GM10847 (cell line): ENCODE results near the gene SIMC1.

ENCODE experiments used
- POLR2A ChIP-seq: IDR thresholded peaks from 2 replicates; pipeline ENCODE4 v1.6.1; 2011; ENCODE audit not compliant: insufficient read length; ENCODE audit errors: extremely low read depth

Gene SIMC1

DNA sequence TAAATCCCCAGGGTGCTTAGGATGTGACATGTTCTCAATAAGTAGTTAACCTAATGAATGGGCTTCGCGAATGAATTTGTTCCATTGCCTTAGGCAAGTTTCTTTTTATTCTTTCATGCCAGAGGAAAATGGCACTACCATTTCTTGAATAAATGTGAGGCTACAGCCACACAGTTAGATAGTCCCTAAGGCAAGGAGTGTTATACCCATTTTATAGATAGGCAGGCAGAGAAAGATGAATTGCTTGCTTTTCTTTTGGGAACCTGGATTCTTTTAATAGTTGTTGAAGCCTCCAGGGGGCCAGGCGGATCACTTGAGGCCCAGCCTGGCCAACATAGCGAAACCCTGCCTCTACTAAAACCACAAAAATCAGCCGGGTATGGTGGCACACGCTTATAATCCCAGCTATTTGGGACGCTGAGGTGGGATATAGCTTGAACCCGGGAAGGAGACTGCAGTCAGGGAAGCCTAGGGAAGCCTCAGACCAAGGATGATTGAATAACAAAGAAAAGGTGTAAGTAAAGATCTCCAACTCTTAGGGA is 149.2 kb downstream of the SIMC1 start:
- no peak for TF ChIP-seq POLR2A

DNA sequence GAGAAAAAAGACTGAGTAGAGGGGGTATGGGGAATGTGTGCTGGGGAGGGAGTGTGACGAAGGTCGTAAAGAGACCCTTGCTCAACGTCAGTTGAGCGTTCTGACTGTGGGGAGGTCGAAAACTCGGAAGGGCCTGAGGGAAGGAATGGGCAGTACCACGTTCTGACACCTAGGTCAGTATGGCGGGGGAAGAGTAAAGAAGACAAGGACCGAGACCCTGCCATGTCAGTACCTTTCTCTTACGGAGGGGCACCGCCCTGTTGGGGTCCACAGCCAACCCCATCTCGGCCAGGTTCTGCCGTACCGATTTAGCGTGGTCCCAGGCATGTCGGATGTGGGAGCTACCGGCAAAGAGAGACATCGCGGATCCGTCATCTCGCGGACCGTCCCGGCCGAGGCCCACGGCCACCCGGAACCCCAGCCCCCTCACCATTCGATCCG is 149.8 kb downstream of the SIMC1 start:
- no peak for TF ChIP-seq POLR2A

DNA sequence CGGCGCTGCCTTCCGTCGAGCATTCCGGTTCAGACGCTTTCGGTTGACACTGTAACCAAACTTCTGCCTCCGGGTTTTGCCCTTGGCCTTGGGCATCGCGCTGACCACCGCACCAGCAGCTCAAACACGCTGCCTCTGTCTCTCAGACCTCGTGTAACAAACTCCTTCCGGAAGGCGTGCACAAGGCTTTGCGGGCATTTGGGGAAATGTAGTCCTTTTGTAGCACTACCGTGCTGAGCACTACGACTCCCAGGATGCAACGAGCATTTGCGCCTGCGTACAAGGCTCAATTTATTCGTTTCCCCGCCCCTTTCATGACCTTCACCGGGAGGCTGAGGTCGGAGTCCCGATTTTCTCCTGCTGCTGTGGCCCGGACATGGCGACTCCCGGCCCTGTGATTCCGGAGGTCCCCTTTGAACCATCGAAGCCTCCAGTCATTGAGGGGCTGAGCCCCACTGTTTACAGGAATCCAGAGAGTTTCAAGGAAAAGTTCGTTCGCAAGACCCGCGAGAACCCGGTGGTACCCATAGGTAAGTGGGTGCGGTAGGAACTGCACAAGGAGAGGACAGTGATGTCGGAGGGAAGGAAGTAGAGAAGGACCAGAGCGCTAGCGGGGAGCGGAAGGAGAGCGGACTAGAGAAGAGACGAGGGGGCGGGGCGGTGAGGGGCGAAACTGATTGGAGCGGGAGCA is 150.4 kb downstream of the SIMC1 start, which contains the start of the genes HIGD2A and NOP16:
Gene HIGD2A, plus strand, starts transcription at position 308 of the 691 bp plus-strand sequence. Its CDS starts 69 bp downstream, at position 377.
Gene NOP16, minus strand, starts transcription at position 155 of the 691 bp plus-strand sequence. Its CDS starts 59 bp downstream, at position 96.
- peak; percentile 52 for TF ChIP-seq POLR2A

DNA sequence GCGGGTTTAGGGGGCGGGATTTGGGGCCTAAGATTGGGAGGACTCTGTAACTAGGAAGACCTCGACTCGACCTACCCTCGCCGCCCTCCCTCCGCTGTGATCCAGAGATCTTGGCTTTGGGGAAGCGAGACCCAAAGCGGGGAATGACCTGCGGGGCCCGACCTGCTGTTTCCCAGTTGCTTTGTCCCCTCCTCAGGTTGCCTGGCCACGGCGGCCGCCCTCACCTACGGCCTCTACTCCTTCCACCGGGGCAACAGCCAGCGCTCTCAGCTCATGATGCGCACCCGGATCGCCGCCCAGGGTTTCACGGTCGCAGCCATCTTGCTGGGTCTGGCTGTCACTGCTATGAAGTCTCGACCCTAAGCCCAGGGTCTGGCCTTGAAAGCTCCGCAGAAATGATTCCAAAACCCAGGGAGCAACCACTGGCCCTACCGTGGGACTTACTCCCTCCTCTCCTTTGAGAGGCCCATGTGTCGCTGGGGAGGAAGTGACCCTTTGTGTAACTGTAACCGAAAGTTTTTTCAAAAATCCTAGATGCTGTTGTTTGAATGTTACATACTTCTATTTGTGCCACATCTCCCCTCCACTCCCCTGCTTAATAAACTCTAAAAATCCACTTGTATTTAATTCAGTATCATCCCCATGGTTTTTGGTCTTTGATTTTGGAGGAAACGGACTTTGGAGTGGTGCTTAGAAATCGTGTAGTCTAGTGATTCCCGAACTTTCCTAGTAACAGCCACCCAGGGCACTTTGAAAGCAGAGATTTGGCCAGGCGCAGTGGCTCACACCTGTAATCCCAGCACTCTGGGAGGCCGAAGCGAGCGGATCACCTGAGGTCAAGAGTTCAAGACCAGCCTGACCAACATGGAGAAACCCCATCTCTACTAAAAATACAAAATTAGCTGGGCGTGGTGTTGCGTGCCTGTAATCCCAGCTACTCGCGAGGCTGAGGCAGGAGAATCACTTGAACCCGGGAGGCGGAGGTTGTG is 151.2 kb downstream of the SIMC1 start:
- peak; percentile 69 for TF ChIP-seq POLR2A

DNA sequence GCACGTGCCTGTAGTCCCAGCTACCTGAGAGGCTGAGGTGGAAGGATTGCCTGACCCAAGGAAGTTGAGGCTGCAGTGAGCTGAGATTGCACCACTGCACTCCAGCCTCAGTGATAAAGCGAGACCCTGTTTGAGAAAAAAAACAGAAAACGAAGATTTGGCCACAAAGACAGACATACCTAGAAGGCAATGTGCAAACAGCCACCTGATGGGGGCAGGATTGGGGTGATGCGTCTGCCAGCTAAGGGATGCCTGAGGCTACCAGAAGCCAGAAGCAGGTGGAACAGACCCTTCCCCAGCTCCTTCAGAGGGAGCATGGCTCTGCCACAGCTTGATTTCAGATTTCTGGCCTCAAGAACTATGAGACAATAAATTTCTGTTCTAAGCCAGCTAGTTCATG is 153.3 kb downstream of the SIMC1 start:
- TF ChIP-seq POLR2A: no peak

DNA sequence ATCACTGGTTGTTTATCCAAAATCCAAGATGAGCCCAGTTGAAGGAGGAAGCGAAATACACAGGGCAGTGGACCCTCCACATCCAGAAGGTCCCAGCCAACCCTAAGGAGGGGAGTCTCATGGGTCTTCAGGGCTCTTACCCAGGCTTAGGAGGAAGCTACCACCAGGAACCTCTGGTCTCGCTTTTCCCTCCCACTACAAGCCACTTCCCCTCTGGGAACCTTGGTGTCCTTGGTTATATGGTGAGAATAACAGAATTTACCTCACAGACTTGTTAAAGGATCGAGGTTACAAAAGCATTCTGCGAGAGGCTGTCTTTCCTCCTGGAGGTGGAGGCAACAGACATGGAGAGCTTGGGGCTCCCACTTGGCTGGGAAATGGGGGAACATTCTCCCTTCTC is 153.8 kb downstream of the SIMC1 start:
- no peak for TF ChIP-seq POLR2A

DNA sequence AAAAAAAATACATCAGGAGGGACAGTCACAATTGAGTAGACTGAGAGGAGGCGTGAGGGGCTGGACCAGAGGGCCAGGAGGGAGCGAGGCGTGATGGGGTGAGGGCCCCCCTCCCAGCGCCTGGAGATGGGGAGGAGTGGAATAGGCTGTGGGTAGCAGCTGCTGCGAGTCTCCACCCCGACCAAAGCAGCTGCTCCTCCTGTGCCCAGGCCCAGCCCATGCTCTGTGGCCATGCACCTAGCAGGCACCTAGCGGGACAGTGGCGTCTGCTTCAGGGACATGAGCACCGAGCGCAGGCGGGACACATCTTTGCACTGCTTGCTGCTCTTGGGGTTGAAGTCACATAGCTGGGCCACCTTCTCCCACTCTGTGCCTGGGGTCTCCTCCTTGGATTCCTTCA is 154.3 kb downstream of the SIMC1 start:
- no peak for TF ChIP-seq POLR2A

DNA sequence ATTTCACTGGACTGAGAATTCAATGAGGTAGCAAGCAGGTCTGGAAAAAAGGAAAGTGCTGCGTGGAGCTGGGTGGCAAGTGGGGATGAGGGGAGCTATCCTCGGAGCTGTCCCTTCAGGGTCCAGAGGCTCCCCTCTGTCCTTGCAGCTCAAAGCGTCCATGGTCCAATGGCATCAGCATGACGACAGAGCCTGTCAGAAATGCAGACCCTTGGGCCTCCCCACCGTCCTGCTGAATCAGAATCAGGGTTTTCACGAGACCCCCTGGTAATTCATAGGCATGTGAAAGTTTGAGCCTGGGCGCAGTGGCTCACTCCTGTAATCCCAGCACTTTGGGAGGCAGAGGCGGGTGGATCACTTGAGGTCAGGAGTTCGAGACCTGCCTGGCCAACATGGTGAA is 155.9 kb downstream of the SIMC1 start:
- TF ChIP-seq POLR2A: no peak

DNA sequence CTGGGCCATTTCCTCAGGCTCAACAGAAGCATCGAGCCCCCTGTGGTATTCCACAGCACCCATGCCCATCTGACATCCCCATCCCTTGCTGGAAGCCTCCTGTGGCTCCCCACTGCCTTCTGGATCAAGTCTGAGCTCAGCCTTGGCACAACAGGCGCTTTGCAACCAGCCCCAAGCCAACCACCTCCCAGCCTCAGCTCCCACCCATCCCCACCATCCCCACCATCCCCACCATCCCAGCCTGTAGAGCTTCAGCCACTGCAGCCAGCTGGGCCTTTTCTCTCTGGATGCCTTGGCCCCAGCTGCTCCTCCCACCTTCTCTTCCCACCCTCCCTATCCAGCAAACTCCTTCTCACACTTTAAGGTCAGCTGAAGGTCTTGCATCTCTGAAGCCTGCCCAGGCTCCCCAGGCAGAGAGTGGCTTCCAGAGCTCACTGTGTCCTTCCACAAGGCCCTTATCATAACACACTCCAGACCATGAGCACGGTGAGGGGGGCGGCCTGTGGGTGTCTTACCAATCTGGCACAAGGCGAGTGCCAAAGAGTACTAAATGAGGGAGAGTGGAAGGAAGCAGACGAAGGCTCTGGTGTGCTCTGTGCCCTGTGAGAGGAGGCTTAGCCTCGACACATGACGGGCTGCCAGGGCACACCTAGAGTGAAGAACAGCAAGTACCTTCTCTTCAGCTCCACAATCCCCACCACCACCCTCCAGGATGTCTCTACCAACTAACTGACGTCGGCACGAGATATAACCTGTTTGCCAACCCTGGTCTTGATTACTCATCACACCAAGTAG is 156.9 kb downstream of the SIMC1 start:
- no peak for TF ChIP-seq POLR2A
